PC-9 (cell line): ENCODE results near the gene AP2M1. TPM values are rescaled to one million over a fixed set of nuclear protein-coding genes. Genes with fewer than 3 reads are reported as not detected.

Source experiments
- BruUV-seq: library from RNA; stranded (reverse); fragments of 400-500 nt; replicated peaks from 2 replicates; lab custom pipeline; 2021; lab: Mats Ljungman, UMichigan
- CTCF ChIA-PET: fragments of 300-600 bp; sonication (Branson Sonifier 250); formaldehyde crosslinking; loops from one replicate; lab custom pipeline; 2022; ENCODE audit warnings: antibody characterized with exemption; lab: Charles Lee
- POLR2A ChIA-PET: fragments of 300-600 bp; sonication (Branson Sonifier 250); formaldehyde crosslinking; loops from one replicate; lab custom pipeline; 2022; ENCODE audit warnings: antibody characterized with exemption; ENCODE audit not compliant: unreplicated experiment; lab: Charles Lee
- DNase-seq, 2 experiments: peaks; one replicate each; pipeline versions ENCODE4 v3.0.0 to v3.0.0-alpha.2; 2015 to 2022; ENCODE audit warnings: mixed read lengths in 1 of 2
- H2AFZ ChIP-seq: fragments of 200-600 bp; sonication (generic); 2 replicates; pipeline ENCODE4 v1.8.1; 2017; ENCODE audit warnings: antibody characterized with exemption
- H3F3A ChIP-seq: fragments of 200-600 bp; sonication (generic); 2 replicates; pipeline ENCODE4 v1.8.1; 2017; ENCODE audit warnings: antibody characterized with exemption, mild to moderate bottlenecking, low read depth; ENCODE audit not compliant: insufficient read depth
- H3K27ac ChIP-seq: fragments of 200-600 bp; sonication (generic); 2 replicates; pipeline ENCODE4 v1.6.1; 2016; ENCODE audit warnings: mixed run types
- H3K27me3 ChIP-seq: fragments of 200-600 bp; sonication (generic); 2 replicates; pipeline ENCODE4 v1.6.1; 2016; ENCODE audit warnings: low read depth, mixed run types; ENCODE audit not compliant: insufficient read depth
- H3K36me3 ChIP-seq: fragments of 200-600 bp; sonication (generic); 2 replicates; pipeline ENCODE4 v1.6.1; 2016; ENCODE audit warnings: low read depth, mixed run types
- H3K4me1 ChIP-seq: fragments of 200-600 bp; sonication (generic); replicated peaks from 2 replicates; pipeline ENCODE4 v1.6.1; 2016; ENCODE audit warnings: mixed run types; ENCODE audit not compliant: insufficient read depth
- H3K4me2 ChIP-seq: fragments of 200-600 bp; sonication (generic); 2 replicates; pipeline ENCODE4 v1.6.1; 2017; ENCODE audit warnings: mixed run types
- H3K4me3 ChIP-seq: fragments of 200-600 bp; sonication (generic); 2 replicates; pipeline ENCODE4 v1.6.1; 2016; ENCODE audit warnings: mixed run types
- H3K79me2 ChIP-seq: fragments of 200-600 bp; sonication (generic); 2 replicates; pipeline ENCODE4 v1.6.1; 2017; ENCODE audit warnings: low read depth, mixed run types
- H3K9me2 ChIP-seq: fragments of 200-600 bp; sonication (generic); 2 replicates; pipeline ENCODE4 v1.8.1; 2017; ENCODE audit warnings: mild to moderate bottlenecking; ENCODE audit not compliant: insufficient read depth
- H3K9me3 ChIP-seq: fragments of 200-600 bp; sonication (generic); 2 replicates; pipeline ENCODE4 v1.8.1; 2016; ENCODE audit warnings: low read depth; ENCODE audit not compliant: insufficient read depth
- H4K20me1 ChIP-seq: fragments of 200-600 bp; sonication (generic); 2 replicates; pipeline ENCODE4 v1.8.1; 2017; ENCODE audit not compliant: insufficient read depth
- CTCF ChIP-seq: fragments of 200-600 bp; sonication (generic); conservative IDR thresholded peaks from 2 replicates; pipeline ENCODE4 v1.6.1; 2017; ENCODE audit warnings: mixed run types, antibody characterized with exemption, mild to moderate bottlenecking, moderate library complexity
- EZH2 ChIP-seq: fragments of 200-600 bp; sonication (generic); IDR thresholded peaks from 2 replicates; pipeline ENCODE4 v1.8.0; 2017; ENCODE audit warnings: antibody characterized with exemption, low read depth
- intact Hi-C: fragments of 100-400 bp; cut with micrococcal nuclease; formaldehyde crosslinking; loops from one replicate; pipeline ENCODE4 v1.10.0; 2022; ENCODE audit not compliant: unreplicated experiment
- total RNA-seq: library from RNA; stranded (reverse); gene quantifications from 2 replicates; pipeline ENCODE4 v1.2.3, GENCODE V29; 2021

Gene AP2M1
- total RNA-seq, 1 experiment from 2014 or later, result 606 TPM

DNA sequence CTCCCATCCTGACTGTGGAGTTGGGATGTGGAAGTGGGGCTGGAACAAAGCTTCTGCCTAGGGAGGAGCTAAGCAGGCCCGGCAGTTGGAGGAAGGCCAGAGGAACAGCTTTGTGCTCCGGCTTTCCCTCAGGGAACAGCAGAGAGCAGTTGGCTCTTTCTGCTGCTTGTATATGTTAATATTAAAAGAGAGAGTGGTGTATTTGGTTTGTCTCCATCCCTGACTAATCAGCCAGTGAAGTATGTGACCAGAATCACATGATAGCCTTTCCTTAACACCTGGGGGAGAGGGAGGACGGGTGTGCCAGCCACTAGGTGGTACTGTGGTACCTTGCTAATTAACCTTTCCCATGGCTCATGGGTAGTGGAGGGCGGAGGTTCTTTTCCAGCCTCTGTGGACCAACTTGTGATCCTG, 29.5 kb upstream of the AP2M1 start:
- Histone ChIP-seq H3K36me3 (peaks cover 20% of the 10 kb centered on the region; the same call in 1 of the 2 replicates), H3F3A (peaks cover 38% of the 10 kb centered on the region), H3K79me2 (no peaks in the 10 kb centered on the region), H3K9me3 (no peaks in the 10 kb centered on the region), H3K9me2 (no peaks in the 10 kb centered on the region), H3K4me1 (no peaks in the 10 kb centered on the region), H4K20me1 (no peaks in the 10 kb centered on the region; the same call in 1 of the 2 replicates), H3K27ac (no peak overlapping the region), H3K4me3 (no peak overlapping the region), H3K27me3 (no peaks in the 10 kb centered on the region), H3K4me2 (no peak overlapping the region), H2AFZ (no peak overlapping the region)
- intact Hi-C loops, result loop anchor here (1.0 to 10.0 kb wide), 6 partner anchors 40 to 400 kb away; no protein-coding TSS in a partner anchor
- BruUV-seq, result no TSS peak
- POLR2A ChIA-PET, result interaction anchor here (0.6 to 0.7 kb wide), 2 partner anchors 10 to 175 kb away, joined by 5 to 8 read pairs; partner anchors contain the start of gene EIF2B5
- CTCF ChIA-PET, result interaction anchor here (0.9 kb wide), 1 partner anchor 10 kb away, joined by 3 read pairs; the partner anchor contains the start of gene EIF2B5
- TF ChIP-seq CTCF (peak; percentile 79), EZH2 (no peak)
- DNase-seq, result peak; percentile 71 to 74

- H3K4me2 ChIP-seq, result no peak overlapping the region
- H3K36me3 ChIP-seq, result peaks cover 16% of the 10 kb centered on the region; the same call in 1 of the 2 replicates
- no peaks in the 10 kb centered on the region for H3K9me3 ChIP-seq
- H3K27ac ChIP-seq, result no peak overlapping the region
- H3K9me2 ChIP-seq, result no peaks in the 10 kb centered on the region
- H4K20me1 ChIP-seq, result no peaks in the 10 kb centered on the region; the same call in 1 of the 2 replicates
- BruUV-seq, result no TSS peak
- no peak for TF ChIP-seq EZH2
- no peak for TF ChIP-seq CTCF
- H3K4me3 ChIP-seq, result no peak overlapping the region
- peaks cover 38% of the 10 kb centered on the region for H3F3A ChIP-seq
- ChIA-PET CTCF (interaction anchor here (0.9 kb wide), 3 partner anchors 11 to 96 kb away, joined by 3 read pairs; partner anchors contain the start of genes ABCF3 and EIF2B5), POLR2A (interaction anchor here (0.7 kb wide), 1 partner anchor 10 kb away, joined by 8 read pairs; no protein-coding TSS in a partner anchor)
- H3K4me1 ChIP-seq, result no peaks in the 10 kb centered on the region
- no peak for DNase-seq
- H3K79me2 ChIP-seq, result no peaks in the 10 kb centered on the region
- intact Hi-C loops, result loop anchor here (1.0 to 10.0 kb wide), 6 partner anchors 39 to 399 kb away; no protein-coding TSS in a partner anchor
- H3K27me3 ChIP-seq, result no peaks in the 10 kb centered on the region
- no peak overlapping the region for H2AFZ ChIP-seq
Observed at GRCh38 chr3:184145751-184146270, 28.8 kb upstream of the AP2M1 start.

- Histone ChIP-seq H3K4me2 (no peak overlapping the region), H3K9me2 (no peaks in the 10 kb centered on the region), H3K79me2 (no peaks in the 10 kb centered on the region), H3F3A (peaks cover 38% of the 10 kb centered on the region), H2AFZ (no peak overlapping the region), H4K20me1 (no peaks in the 10 kb centered on the region; the same call in 1 of the 2 replicates), H3K36me3 (0 out of 2 replicates have a peak, but pooled peaks cover 4% of the 10 kb centered on the region), H3K27ac (no peak overlapping the region), H3K4me3 (no peak overlapping the region), H3K4me1 (no peaks in the 10 kb centered on the region), H3K9me3 (no peaks in the 10 kb centered on the region), H3K27me3 (no peaks in the 10 kb centered on the region)
- no TSS peak for BruUV-seq
- CTCF ChIA-PET, result interaction anchor here (0.6 kb wide), 1 partner anchor 113 kb away, joined by 8 read pairs; no protein-coding TSS in a partner anchor
- no peak for TF ChIP-seq CTCF
- no peak for TF ChIP-seq EZH2
- no peak for DNase-seq
- intact Hi-C loops, result loop anchor here (10.0 kb wide), 1 partner anchor 397 kb away; no protein-coding TSS in a partner anchor
- POLR2A ChIA-PET, result no interaction called here
Observed at GRCh38 chr3:184148076-184148475, 26.6 kb upstream of the AP2M1 start.
